H9 (cell line): ENCODE results near the gene TPD52L2. TPM values are rescaled to one million over a fixed set of nuclear protein-coding genes. Genes with fewer than 3 reads are reported as not detected.

Experiments used
- DNase-seq: peaks from one replicate; pipeline ENCODE4 v3.0.0-alpha.2; 2017
- H2AFZ ChIP-seq: one replicate; pipeline ENCODE4 v1.6.1; 2013; ENCODE audit warnings: mild to moderate bottlenecking, low read length, control low read depth, moderate library complexity
- H2AK5ac ChIP-seq: 2 replicates; pipeline ENCODE4 v1.6.1; 2013; ENCODE audit warnings: low read length, control low read depth, mixed read lengths; ENCODE audit not compliant: insufficient read length
- H2BK120ac ChIP-seq: one replicate; pipeline ENCODE4 v1.6.1; 2013; ENCODE audit warnings: low read depth, mild to moderate bottlenecking, low read length, control low read depth, inconsistent platforms; ENCODE audit not compliant: poor library complexity, severe bottlenecking
- H2BK12ac ChIP-seq: 2 replicates; pipeline ENCODE4 v1.6.1; 2013; ENCODE audit warnings: low read length, control low read depth, mixed read lengths, low read depth; ENCODE audit not compliant: insufficient read length
- H2BK15ac ChIP-seq: 2 replicates; pipeline ENCODE4 v1.6.1; 2013; ENCODE audit warnings: low read depth, low read length, control low read depth
- H2BK20ac ChIP-seq: one replicate; pipeline ENCODE4 v1.6.1; 2013; ENCODE audit warnings: low read depth, mild to moderate bottlenecking, low read length, control low read depth, inconsistent platforms; ENCODE audit not compliant: poor library complexity, severe bottlenecking
- H2BK5ac ChIP-seq: 2 replicates; pipeline ENCODE4 v1.6.1; 2013; ENCODE audit warnings: low read length, control low read depth, mixed read lengths; ENCODE audit not compliant: insufficient read length
- H3K14ac ChIP-seq: 2 replicates; pipeline ENCODE4 v1.6.1; 2013; ENCODE audit warnings: low read length, control low read depth; ENCODE audit not compliant: insufficient read depth
- H3K18ac ChIP-seq: 2 replicates; pipeline ENCODE4 v1.6.1; 2013; ENCODE audit warnings: low read depth, mild to moderate bottlenecking, mixed read lengths, low read length, control low read depth; ENCODE audit not compliant: insufficient read length
- H3K23ac ChIP-seq: 2 replicates; pipeline ENCODE4 v1.6.1; 2013; ENCODE audit warnings: low read length, control low read depth, mixed read lengths, low read depth; ENCODE audit not compliant: insufficient read length
- H3K23me2 ChIP-seq: 2 replicates; pipeline ENCODE4 v1.6.1; 2013; ENCODE audit warnings: low read depth, mild to moderate bottlenecking, mixed read lengths, low read length, control low read depth; ENCODE audit not compliant: insufficient read length, poor library complexity, severe bottlenecking
- H3K27ac ChIP-seq: 2 replicates; pipeline ENCODE4 v1.5.1; 2013; ENCODE audit warnings: low read length, control low read depth, mixed read lengths, low read depth; ENCODE audit not compliant: insufficient read length
- H3K27me3 ChIP-seq: 2 replicates; pipeline ENCODE4 v1.6.1; 2013; ENCODE audit warnings: low read length, control low read depth, inconsistent platforms; ENCODE audit not compliant: insufficient read depth
- H3K4ac ChIP-seq: 2 replicates; pipeline ENCODE4 v1.6.1; 2013; ENCODE audit warnings: low read depth, mild to moderate bottlenecking, control low read depth, inconsistent platforms, low read length, moderate library complexity
- H3K4me1 ChIP-seq: 2 replicates; pipeline ENCODE4 v1.6.1; 2013; ENCODE audit warnings: low read length, control low read depth, inconsistent platforms; ENCODE audit not compliant: insufficient read depth
- H3K4me2 ChIP-seq: 2 replicates; pipeline ENCODE4 v1.6.1; 2013; ENCODE audit warnings: low read length, control low read depth, mixed read lengths; ENCODE audit not compliant: insufficient read length, insufficient read depth
- H3K56ac ChIP-seq: 2 replicates; pipeline ENCODE4 v1.6.1; 2013; ENCODE audit warnings: low read depth, mild to moderate bottlenecking, mixed read lengths, low read length, control low read depth; ENCODE audit not compliant: insufficient read length
- H3K79me1 ChIP-seq: 2 replicates; pipeline ENCODE4 v1.6.1; 2013; ENCODE audit warnings: low read depth, mild to moderate bottlenecking, moderate library complexity, low read length, control low read depth, inconsistent platforms; ENCODE audit not compliant: insufficient read depth, poor library complexity, severe bottlenecking
- H3K79me2 ChIP-seq: 2 replicates; pipeline ENCODE4 v1.6.1; 2013; ENCODE audit warnings: low read length, control low read depth, inconsistent platforms; ENCODE audit not compliant: insufficient read depth
- H3K9ac ChIP-seq: 2 replicates; pipeline ENCODE4 v1.6.1; 2013; ENCODE audit warnings: low read length, control low read depth, mixed read lengths; ENCODE audit not compliant: insufficient read length; ENCODE audit errors: extremely low read depth
- H3K9me3 ChIP-seq: one replicate; pipeline ENCODE4 v1.6.1; 2013; ENCODE audit warnings: low read depth, low read length, inconsistent platforms; ENCODE audit not compliant: control insufficient read depth
- H3T11ph ChIP-seq: one replicate; pipeline ENCODE4 v1.6.1; 2013; ENCODE audit warnings: mild to moderate bottlenecking, low read length, control low read depth, inconsistent platforms
- H4K20me1 ChIP-seq: one replicate; pipeline ENCODE4 v1.6.1; 2013; ENCODE audit not compliant: control insufficient read depth, insufficient read length, insufficient read depth
- H4K5ac ChIP-seq: 2 replicates; pipeline ENCODE4 v1.6.1; 2013; ENCODE audit warnings: low read depth, mild to moderate bottlenecking, mixed read lengths, low read length, control low read depth; ENCODE audit not compliant: insufficient read length
- H4K8ac ChIP-seq: replicated peaks from 2 replicates; pipeline ENCODE4 v1.6.1; 2013; ENCODE audit warnings: low read length, control low read depth, mixed read lengths, low read depth; ENCODE audit not compliant: insufficient read length
- H4K91ac ChIP-seq: 2 replicates; pipeline ENCODE4 v1.6.1; 2013; ENCODE audit warnings: low read depth, mild to moderate bottlenecking, moderate library complexity, mixed read lengths, low read length, control low read depth; ENCODE audit not compliant: insufficient read length
- H3K27ac Mint-ChIP-seq, 3 experiments: 2 replicates in 2 of 3; 3 replicates in 1 of 3; pipeline ENCODE4 v1.8.0; 2020 to 2021; ENCODE audit warnings: mixed read lengths in 3 of 3, mild to moderate bottlenecking in 1 of 3, moderate library complexity in 1 of 3
- H3K27me3 Mint-ChIP-seq: 2 replicates; pipeline ENCODE4 v1.8.0; 2021; ENCODE audit warnings: low read depth, mild to moderate bottlenecking, moderate library complexity, mixed read lengths
- H3K36me3 Mint-ChIP-seq, 3 experiments: 2 replicates in 2 of 3; 3 replicates in 1 of 3; pipeline ENCODE4 v1.8.0; 2020 to 2021; ENCODE audit warnings: low read depth in 3 of 3, mixed read lengths in 3 of 3; ENCODE audit not compliant: insufficient read depth in 1 of 3
- H3K4me1 Mint-ChIP-seq, 2 experiments: 2 replicates each; pipeline ENCODE4 v1.8.0; 2020; ENCODE audit warnings: mixed read lengths in 2 of 2
- H3K4me3 Mint-ChIP-seq, 2 experiments: 2 replicates in 1 of 2; 3 replicates in 1 of 2; pipeline ENCODE4 v1.8.0; 2020 to 2021; ENCODE audit warnings: mild to moderate bottlenecking in 2 of 2, mixed read lengths in 2 of 2, moderate library complexity in 1 of 2
- H3K9me3 Mint-ChIP-seq, 2 experiments: 2 replicates in 1 of 2; 3 replicates in 1 of 2; pipeline ENCODE4 v1.8.0; 2020; ENCODE audit warnings: mild to moderate bottlenecking in 2 of 2, mixed read lengths in 2 of 2, moderate library complexity in 1 of 2
- CTCF ChIP-seq: fragments of 200-600 bp; sonication (generic); conservative IDR thresholded peaks from 3 replicates; pipeline ENCODE4 v1.8.0; 2021; ENCODE audit warnings: antibody characterized with exemption, mild to moderate bottlenecking
- WGBS: extraction: QIAGEN DNeasy Blood & Tissue Kit; methylation state at CpG from one replicate; pipeline ENCODE4 v1.1.7; 2013; ENCODE audit warnings: missing lambda C conversion rate, low lambda C conversion rate, mixed read lengths; ENCODE audit not compliant: insufficient read length; ENCODE audit errors: extremely low coverage; 5-methylcytosine and 5-hydroxymethylcytosine counted together
- total RNA-seq: library from RNA; stranded (reverse); gene quantifications from 2 replicates; pipeline ENCODE4 v1.2.1, GENCODE V29; 2021

TPD52L2 gene
- total RNA-seq, 1 experiment from 2014 or later, result 94.1 TPM

GRCh38 chr20:63831646-63831992 lies 33.5 kb upstream of the TPD52L2 start:
- Histone ChIP-seq H3K23me2 (peaks cover 8% of the 10 kb centered on the region), H3K4me2 (peak overlapping the region; percentile 9), H2BK120ac (no peak overlapping the region), H3K56ac (no peak overlapping the region), H3K79me1 (peaks cover 4% of the 10 kb centered on the region), H2BK15ac (no peak overlapping the region), H2AFZ (no peak overlapping the region), H2AK5ac (no peak overlapping the region), H3T11ph (no peak overlapping the region), H3K4ac (no peak overlapping the region), H3K9me3 (no peaks in the 10 kb centered on the region), H3K4me1 (peaks cover 4% of the 10 kb centered on the region; the same call in 1 of the 2 replicates), H4K8ac (no peak overlapping the region), H3K27me3 (peaks cover 4% of the 10 kb centered on the region; the same call in 1 of the 2 replicates), H3K9ac (no peak overlapping the region), H4K5ac (no peak overlapping the region), H4K91ac (no peak overlapping the region), H3K18ac (no peak overlapping the region), H3K14ac (no peak overlapping the region), H2BK12ac (no peak overlapping the region), H3K79me2 (peaks cover 9% of the 10 kb centered on the region; the same call in 1 of the 2 replicates), H3K23ac (no peak overlapping the region), H2BK20ac (no peak overlapping the region), H3K27ac (no peak overlapping the region), H4K20me1 (no peaks in the 10 kb centered on the region), H2BK5ac (no peak overlapping the region)
- H3K4me3 Mint-ChIP-seq, result no peak overlapping the region
- H3K27me3 Mint-ChIP-seq, result peaks cover 38% of the 10 kb centered on the region
- no CpG with 5 or more reads among the region's 55 CpGs for WGBS
- peaks cover 28 to 35% of the 10 kb centered on the region in 2 experiments for H3K4me1 Mint-ChIP-seq
- peak; percentile 21 for DNase-seq
- H3K36me3 Mint-ChIP-seq, result no peaks in the 10 kb centered on the region; a peak in 1 of 7 replicates
- H3K9me3 Mint-ChIP-seq, result no peaks in the 10 kb centered on the region; a peak in 2 of 5 replicates
- TF ChIP-seq CTCF, result no peak
- no peak overlapping the region for H3K27ac Mint-ChIP-seq
